Brain microvascular endothelial cell (primary cell): ENCODE results near the gene PLCB1.

ENCODE experiments used
- DNase-seq: peaks from one replicate; pipeline ENCODE4 v3.0.0-alpha.2; 2020
- H3K27ac ChIP-seq: fragments of 250-450 bp; sonication (Bioruptor Pico); 2 replicates; pipeline ENCODE4 v1.5.1; 2020; ENCODE audit warnings: mild to moderate bottlenecking, moderate library complexity
- H3K27me3 ChIP-seq: fragments of 250-450 bp; sonication (Bioruptor Pico); replicated peaks from 2 replicates; pipeline ENCODE4 v1.5.1; 2020; ENCODE audit warnings: mild to moderate bottlenecking
- H3K36me3 ChIP-seq: fragments of 250-450 bp; sonication (Bioruptor Pico); replicated peaks from 2 replicates; pipeline ENCODE4 v1.5.1; 2020; ENCODE audit warnings: mild to moderate bottlenecking
- H3K4me3 ChIP-seq: 2 replicates; pipeline ENCODE4 v1.5.1; 2011; ENCODE audit warnings: low read depth, mild to moderate bottlenecking, control low read depth, low read length, moderate library complexity
- CTCF ChIP-seq: IDR thresholded peaks from 2 replicates; pipeline ENCODE4 v1.5.1; 2011; ENCODE audit warnings: low read depth, mild to moderate bottlenecking, moderate library complexity, low read length, control low read depth, inconsistent platforms; ENCODE audit errors: missing control alignments
- in situ Hi-C: cut with HindIII; loops from 2 replicates; pipeline ENCODE4 v1.10.0; 2017; ENCODE audit warnings: low sequenced_read_pairs, low pct_ligation_motif_present

The PLCB1 gene

GRCh38 chr20:8631271-8631670, 499.2 kb downstream of the PLCB1 start:
- Histone ChIP-seq H3K27ac (no peak overlapping the region), H3K4me3 (no peak overlapping the region), H3K27me3 (no peaks in the 10 kb centered on the region), H3K36me3 (no peaks in the 10 kb centered on the region)
- TF ChIP-seq CTCF, result no peak
- in situ Hi-C loops, result no loop called here
- no peak for DNase-seq

- TF ChIP-seq CTCF, result no peak
- Histone ChIP-seq H3K4me3 (no peak overlapping the region), H3K27me3 (no peaks in the 10 kb centered on the region), H3K36me3 (no peaks in the 10 kb centered on the region), H3K27ac (no peak overlapping the region)
- in situ Hi-C loops, result no loop called here
- peak; percentile 25 for DNase-seq
Measured at GRCh38 chr20:8633366-8633765, 501.3 kb downstream of the PLCB1 start.

GRCh38 chr20:8635048-8635572, 503.0 kb downstream of the PLCB1 start:
- no peaks in the 10 kb centered on the region for H3K36me3 ChIP-seq
- H3K27me3 ChIP-seq, result no peaks in the 10 kb centered on the region
- no peak for DNase-seq
- H3K27ac ChIP-seq, result no peak overlapping the region
- no peak overlapping the region for H3K4me3 ChIP-seq
- in situ Hi-C loops, result no loop called here
- TF ChIP-seq CTCF, result no peak

GRCh38 chr20:8635837-8636236, 503.8 kb downstream of the PLCB1 start:
- H3K36me3 ChIP-seq, result no peaks in the 10 kb centered on the region
- TF ChIP-seq CTCF, result no peak
- no peak overlapping the region for H3K4me3 ChIP-seq
- DNase-seq, result no peak
- in situ Hi-C loops, result no loop called here
- no peaks in the 10 kb centered on the region for H3K27me3 ChIP-seq
- H3K27ac ChIP-seq, result no peak overlapping the region

- Histone ChIP-seq H3K27ac (no peak overlapping the region), H3K4me3 (no peak overlapping the region), H3K36me3 (no peaks in the 10 kb centered on the region), H3K27me3 (no peaks in the 10 kb centered on the region)
- TF ChIP-seq CTCF, result no peak
- DNase-seq, result no peak
- in situ Hi-C loops, result no loop called here
Measured at GRCh38 chr20:8639112-8639778, 507.2 kb downstream of the PLCB1 start.

GRCh38 chr20:8640461-8640860, 508.4 kb downstream of the PLCB1 start:
- DNase-seq, result no peak
- in situ Hi-C loops, result no loop called here
- no peaks in the 10 kb centered on the region for H3K36me3 ChIP-seq
- TF ChIP-seq CTCF, result no peak
- H3K27me3 ChIP-seq, result no peaks in the 10 kb centered on the region
- H3K27ac ChIP-seq, result no peak overlapping the region
- no peak overlapping the region for H3K4me3 ChIP-seq
